GM18502 (cell line): ENCODE data around the gene DNPEP.

Experiments used
- ATAC-seq: cut with Tn5 transposase; IDR thresholded peaks from one replicate; pipeline ENCODE4 v1.9.1; 2021; ENCODE audit warnings: mild to moderate bottlenecking; ENCODE audit not compliant: unreplicated experiment, poor library complexity

DNPEP gene

DNA sequence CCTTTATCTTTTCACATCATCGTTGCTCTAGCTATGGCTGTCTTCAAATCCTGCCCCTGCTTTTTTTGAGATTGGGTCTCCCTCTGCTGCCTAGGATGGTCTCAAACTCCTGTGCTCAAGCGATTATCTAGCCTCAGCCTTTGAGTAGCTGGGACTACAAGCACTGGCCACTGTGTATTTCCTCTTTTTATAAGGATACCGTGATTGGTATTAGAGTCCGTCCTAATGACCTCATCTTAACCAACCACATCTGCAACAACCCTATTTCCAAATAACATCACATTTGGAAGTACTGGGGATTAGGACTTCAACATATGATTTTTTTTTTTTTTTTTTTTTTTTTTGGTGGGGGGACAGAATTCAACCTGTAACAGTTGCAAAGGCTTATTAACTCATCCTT lies 64.3 kb downstream of the DNPEP start:
- ATAC-seq, result no peak
